ENCODE measurements around the gene NFIC. TPM values are rescaled to one million over a fixed set of nuclear protein-coding genes. Genes with fewer than 3 reads are reported as not detected.
A peak's percentile ranks its signal among the peaks of the same experiment; 100 is the strongest.
"Not testable (repeated sequence)": the region's sequence is repeated elsewhere in the genome, so short reads cannot be mapped to it uniquely, and the experiment has no call there.

Gene NFIC
- total RNA-seq, 2 donors from 2014 or later, result 111 to 196 TPM

DNA sequence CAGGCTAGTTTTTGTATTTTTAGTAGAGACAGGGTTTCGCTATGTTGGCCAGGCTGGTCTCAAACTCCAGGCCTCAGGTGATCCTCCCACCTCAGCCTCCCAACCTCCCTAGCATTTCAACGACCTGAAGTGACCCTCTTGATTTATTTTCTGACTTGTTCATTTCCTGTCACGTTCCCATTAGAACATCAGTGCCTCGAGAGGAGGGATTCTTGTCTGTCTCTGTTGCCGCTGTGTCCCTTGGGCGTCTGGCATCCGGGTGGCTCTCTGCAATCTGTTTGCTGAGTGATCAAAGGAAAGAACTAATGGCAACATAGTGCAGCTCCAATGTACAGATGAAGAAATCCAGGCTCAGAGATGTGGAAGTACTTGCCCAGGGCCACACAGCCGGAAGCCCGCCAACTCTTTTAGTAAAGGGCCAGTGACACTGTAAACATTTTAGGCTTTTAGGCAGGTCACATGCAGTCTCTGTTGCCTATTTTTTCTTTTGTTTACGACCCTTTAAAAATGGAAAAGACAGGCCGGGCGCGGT is 47.5 kb downstream of the NFIC start:
- Histone ChIP-seq H3K27ac (peak overlapping the region in 1 of 2 donors; percentile 34), H3K27me3 (no peaks in the 10 kb centered on the region), H3K36me3 (no peaks in the 10 kb centered on the region), H3K9me3 (no peaks in the 10 kb centered on the region), H3K4me3 (no peak overlapping the region), H3K4me1 (peaks cover 0 to 20% of the 10 kb centered on the region in 2 donors)
- no peak for TF ChIP-seq CTCF (IDR thresholded peaks at IDR 0.05)
- DNase-seq (ENCODE audit: low spot score), result no peak

- Histone ChIP-seq H3K27ac (no peak overlapping the region), H3K27me3 (no peaks in the 10 kb centered on the region), H3K4me1 (peaks cover 0 to 5% of the 10 kb centered on the region in 2 donors)
These were observed 49.3 kb downstream of the NFIC start for GRCh38 chr19:3415695-3416094.

GRCh38 chr19:3420244-3420755 is 53.9 kb downstream of the NFIC start:
- Histone ChIP-seq H3K9me3 (no peaks in the 10 kb centered on the region), H3K27me3 (no peaks in the 10 kb centered on the region), H3K27ac (no peak overlapping the region), H3K36me3 (peaks cover 14% of the 10 kb centered on the region), H3K4me3 (no peak overlapping the region), H3K4me1 (peaks cover 0 to 26% of the 10 kb centered on the region in 2 donors)
- DNase-seq (ENCODE audit: low spot score), result no peak
- no peak for TF ChIP-seq CTCF (IDR thresholded peaks at IDR 0.05)

More at GRCh38 chr19:3415695-3416094, 49.3 kb downstream of the NFIC start:
- H3K9me3 ChIP-seq, result no peaks in the 10 kb centered on the region
- no peak for TF ChIP-seq CTCF (IDR thresholded peaks at IDR 0.05)
- H3K36me3 ChIP-seq, result no peaks in the 10 kb centered on the region
- DNase-seq (ENCODE audit: low spot score), result no peak
- no peak overlapping the region for H3K4me3 ChIP-seq

DNA sequence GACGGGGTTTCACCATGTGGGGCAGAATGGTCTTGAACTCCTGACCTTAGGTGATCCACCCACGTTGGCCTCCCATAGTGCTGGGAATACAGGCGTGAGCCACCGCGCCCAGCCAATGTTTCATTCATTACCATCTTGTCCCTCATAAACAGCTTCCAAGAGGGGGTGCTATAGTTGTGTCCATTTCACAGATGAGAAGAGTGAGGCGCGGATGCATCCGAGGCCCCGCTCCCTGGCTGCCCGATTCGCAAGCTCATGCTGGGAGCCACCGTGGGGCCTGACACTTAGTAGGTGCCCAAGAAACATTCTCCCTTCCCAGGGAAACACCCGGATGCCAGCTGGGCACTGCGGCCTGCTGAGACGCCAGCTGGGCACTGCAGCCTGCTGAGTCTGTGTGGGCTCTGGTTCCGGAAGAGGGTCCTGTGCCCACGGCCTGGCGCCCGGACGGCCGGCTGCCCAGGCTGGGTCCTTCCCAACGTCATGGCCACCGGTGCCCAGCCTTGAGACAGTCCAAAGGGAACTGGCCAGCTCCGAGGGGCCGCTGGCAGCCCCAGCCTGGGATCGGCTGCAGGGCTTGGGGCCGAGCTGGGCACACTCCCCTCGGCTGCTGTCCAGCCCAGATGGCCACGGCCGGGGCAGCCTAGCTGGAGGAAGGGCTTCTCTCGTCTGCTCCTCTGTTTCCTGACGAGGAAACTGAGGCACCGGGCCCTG is 54.7 kb downstream of the NFIC start:
- TF ChIP-seq CTCF (IDR thresholded peaks at IDR 0.05), result no peak
- peak overlapping the region in 1 of 2 donors; percentile 43 for H3K27ac ChIP-seq
- DNase-seq (ENCODE audit: low spot score), result no peak
- no peaks in the 10 kb centered on the region for H3K27me3 ChIP-seq
- peaks cover 20% of the 10 kb centered on the region for H3K36me3 ChIP-seq
- no peak overlapping the region for H3K4me3 ChIP-seq
- peaks cover 0 to 27% of the 10 kb centered on the region in 2 donors for H3K4me1 ChIP-seq
- H3K9me3 ChIP-seq, result no peaks in the 10 kb centered on the region

GRCh38 chr19:3421656-3422055 is 55.3 kb downstream of the NFIC start:
- Histone ChIP-seq H3K4me1 (peaks cover 0 to 27% of the 10 kb centered on the region in 2 donors), H3K36me3 (peaks cover 26% of the 10 kb centered on the region), H3K27ac (peak overlapping the region in 1 of 2 donors; percentile 43)
- H3K27me3 ChIP-seq; DNase-seq (ENCODE audit: low spot score); H3K9me3 ChIP-seq; H3K4me3 ChIP-seq: not testable (repeated sequence)

DNA sequence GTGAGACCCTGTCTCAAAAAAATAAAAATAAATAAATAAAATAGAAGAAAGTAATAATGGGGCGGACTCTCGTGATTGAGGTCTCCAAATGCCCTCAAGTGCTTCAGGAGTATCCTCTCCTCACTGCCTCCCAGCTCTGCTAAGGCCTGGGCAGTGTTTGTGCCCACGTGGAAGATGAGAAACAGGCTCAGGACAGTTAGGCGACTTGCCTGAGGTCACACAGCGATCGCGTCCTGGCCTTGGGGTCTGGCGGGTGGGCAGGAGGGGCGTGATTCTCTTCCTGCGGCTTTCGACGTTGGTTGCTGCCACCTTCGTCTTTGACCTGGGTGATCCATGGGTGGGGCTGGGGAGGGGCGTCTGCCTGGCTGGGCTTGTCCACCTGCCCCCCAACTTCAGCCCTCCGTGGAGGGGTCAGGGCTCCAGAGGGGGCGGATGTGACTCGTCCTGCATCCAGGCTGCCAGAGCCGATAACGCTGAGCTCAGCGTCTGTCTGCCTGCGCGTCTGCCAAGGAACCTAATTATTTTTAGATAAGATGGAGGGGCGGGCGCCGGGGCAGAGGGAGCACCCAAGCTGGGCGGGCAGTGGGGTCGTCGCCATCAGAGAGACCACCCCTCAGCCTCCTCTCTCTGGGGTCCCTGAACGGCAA is 56.9 kb downstream of the NFIC start:
- Histone ChIP-seq H3K4me1 (peaks cover 0 to 33% of the 10 kb centered on the region in 2 donors), H3K4me3 (no peak overlapping the region)
- no peak for DNase-seq (ENCODE audit: low spot score)

More for the DNA sequence above, 56.9 kb downstream of the NFIC start:
- TF ChIP-seq CTCF (IDR thresholded peaks at IDR 0.05), result no peak
- H3K9me3 ChIP-seq, result no peaks in the 10 kb centered on the region
- H3K27ac ChIP-seq, result peak overlapping the region; percentile 68 to 70
- H3K27me3 ChIP-seq, result no peaks in the 10 kb centered on the region
- H3K36me3 ChIP-seq, result peaks cover 34% of the 10 kb centered on the region
